GM12878 (cell line): ENCODE results near the gene CCDC187. TPM values are rescaled to one million over a fixed set of nuclear protein-coding genes. Genes with fewer than 3 reads are reported as not detected.

Experiments used
- ATAC-seq: fragments of 200-7000 bp; cut with Tn5 transposase; 3 replicates; pipeline ENCODE4 v1.9.1; 2020; ENCODE audit warnings: mild to moderate bottlenecking, moderate library complexity
- BruUV-seq: library from RNA; stranded (reverse); fragments of 400-500 nt; replicated peaks from 2 replicates; lab custom pipeline; 2021; lab: Mats Ljungman, UMichigan
- CTCF ChIA-PET: fragments of 300-600 bp; sonication (Branson Sonifier 250); formaldehyde crosslinking; extraction: SDS; loops from one replicate; lab custom pipeline; 2021; ENCODE audit warnings: inconsistent platforms; lab: Yijun Ruan, JAX
- POLR2A ChIA-PET: fragments of 350-600 bp; formaldehyde crosslinking; extraction: SDS; loops from one replicate; lab custom pipeline; 2021; ENCODE audit warnings: inconsistent platforms; lab: Charles Lee
- RAD21 ChIA-PET: fragments of 300-600 bp; sonication (Branson Sonifier 250); formaldehyde crosslinking; loops from one replicate; lab custom pipeline; 2023; ENCODE audit warnings: antibody characterized with exemption; ENCODE audit not compliant: unreplicated experiment; lab: Charles Lee
- SMC1A ChIA-PET: fragments of 300-600 bp; sonication (Branson Sonifier 250); formaldehyde crosslinking; loops from one replicate; lab custom pipeline; 2023; ENCODE audit not compliant: unreplicated experiment, uncharacterized antibody; lab: Charles Lee
- DNase-seq: peaks from one replicate; pipeline ENCODE4 v3.0.0-alpha.2; 2011; ENCODE audit warnings: low read depth, low spot score
- FAIRE-seq: peaks from 3 replicates; lab custom pipeline; 2011; peaks lifted over from hg19 to GRCh38; lab: Jason Lieb, UNC
- H2AFZ ChIP-seq: 2 replicates; pipeline ENCODE4 v1.6.0; 2011; ENCODE audit warnings: low read depth, low read length, control low read depth; ENCODE audit not compliant: control insufficient read depth
- H3K27ac ChIP-seq: 2 replicates; pipeline ENCODE4 v1.5.1; 2011; ENCODE audit warnings: control low read depth; ENCODE audit not compliant: control insufficient read depth, insufficient read depth
- H3K27me3 ChIP-seq, 2 experiments: replicated peaks in 1 of 2; 2 replicates each; pipeline versions ENCODE4 v1.6.0 to v1.6.1; 2011; ENCODE audit warnings: low read length in 1 of 2; ENCODE audit not compliant: control insufficient read depth in 2 of 2, insufficient read depth in 2 of 2
- H3K36me3 ChIP-seq, 2 experiments: 2 replicates each; pipeline ENCODE4 v1.5.1; 2011; ENCODE audit warnings: low read length in 1 of 2; ENCODE audit not compliant: control insufficient read depth in 2 of 2, insufficient read depth in 2 of 2
- H3K4me1 ChIP-seq: 2 replicates; pipeline ENCODE4 v1.6.1; 2011; ENCODE audit warnings: mild to moderate bottlenecking, low read length, moderate library complexity, mixed read lengths; ENCODE audit not compliant: control insufficient read depth, insufficient read depth
- H3K4me2 ChIP-seq: 2 replicates; pipeline ENCODE4 v1.6.0; 2011; ENCODE audit warnings: control low read depth; ENCODE audit not compliant: control insufficient read depth, insufficient read depth
- H3K4me3 ChIP-seq: fragments of 200-600 bp; sonication (generic); 2 replicates; pipeline ENCODE4 v1.5.1; 2016
- H3K79me2 ChIP-seq: 2 replicates; pipeline ENCODE4 v1.6.0; 2011; ENCODE audit warnings: low read length; ENCODE audit not compliant: control insufficient read depth, insufficient read depth
- H3K9ac ChIP-seq: 2 replicates; pipeline ENCODE4 v1.8.0; 2011; ENCODE audit warnings: low read length, control low read depth, mixed read lengths; ENCODE audit not compliant: control insufficient read depth, insufficient read depth
- H3K9me3 ChIP-seq: replicated peaks from 3 replicates; pipeline ENCODE4 v1.5.1; 2011; ENCODE audit warnings: mild to moderate bottlenecking, low read length; ENCODE audit not compliant: control insufficient read depth, insufficient read depth
- H4K20me1 ChIP-seq: 2 replicates; pipeline ENCODE4 v1.6.0; 2011; ENCODE audit not compliant: control insufficient read depth, insufficient read depth
- BHLHE40 ChIP-seq, 2 experiments: fragments of 450-650 bp in 1 of 2; IDR thresholded peaks; 2 replicates each; pipeline ENCODE4 v1.6.1; 2011 to 2017; ENCODE audit warnings: low read depth in 2 of 2, borderline replicate concordance in 1 of 2, improper control_type of control experiment in 1 of 2, low read length in 1 of 2, mild to moderate bottlenecking in 1 of 2
- CREB1 ChIP-seq: IDR thresholded peaks from 2 replicates; pipeline ENCODE4 v1.6.1; 2012; ENCODE audit warnings: low read depth, mild to moderate bottlenecking, inconsistent platforms
- CREM ChIP-seq: IDR thresholded peaks from 2 replicates; pipeline ENCODE4 v1.6.1; 2014; ENCODE audit warnings: antibody characterized with exemption, low read depth
- MEF2A ChIP-seq: IDR thresholded peaks from 2 replicates; pipeline ENCODE4 v1.6.1; 2011; ENCODE audit warnings: low read depth, mild to moderate bottlenecking, low read length, moderate library complexity; ENCODE audit not compliant: insufficient read depth
- RELA ChIP-seq: fragments of 450-650 bp; IDR thresholded peaks from 2 replicates; pipeline ENCODE4 v1.8.0; 2014; ENCODE audit warnings: borderline replicate concordance; ENCODE audit not compliant: partially characterized antibody
- SIN3A ChIP-seq: IDR thresholded peaks from 2 replicates; pipeline ENCODE4 v1.6.1; 2012; ENCODE audit warnings: low read depth, low read length, improper control_type of control experiment
- STAT1 ChIP-seq: fragments of 450-650 bp; conservative IDR thresholded peaks from 2 replicates; pipeline ENCODE4 v1.6.1; 2014; ENCODE audit warnings: antibody characterized with exemption, mild to moderate bottlenecking
- WGBS: methylation state at CpG from one replicate; pipeline ENCODE4 v1.1.6; 2016; ENCODE audit warnings: low lambda C conversion rate; ENCODE audit not compliant: insufficient replicate concordance, insufficient coverage; ENCODE audit errors: missing lambda C conversion rate; 5-methylcytosine and 5-hydroxymethylcytosine counted together
- in situ Hi-C: fragments of 300-500 bp; cut with MboI; formaldehyde crosslinking; loops from 9 replicates; pipeline ENCODE4 v1.14.3; 2018; ENCODE audit warnings: mixed read lengths
- intact Hi-C: fragments of 100-400 bp; cut with micrococcal nuclease; formaldehyde crosslinking; loops from one replicate; pipeline ENCODE4 v1.14.2; 2022; ENCODE audit not compliant: unreplicated experiment
- polyA plus RNA-seq, 11 experiments: library from polyadenylated mRNA; depleted of rRNA in 4 of 11; unstranded in 6 of 11; stranded (reverse) in 5 of 11; fragments of >200 nt; fragmentation: Nextera tagmentation in 4 of 11; fragmentation: Illumina TruSeq in 1 of 11; extraction: Ambion mirVana in 4 of 11; extraction: Trizol in 1 of 11; gene quantifications; 1 replicate in 1 of 11; 2 replicates in 10 of 11; pipeline versions ENCODE4 v1.2.1 to v1.2.3, GENCODE V29; 2011 to 2016; ENCODE audit warnings: inconsistent platforms in 2 of 11, missing spikeins in 2 of 11, low read depth in 1 of 11
- total RNA-seq, 4 experiments: library from RNA; depleted of rRNA in 3 of 4; stranded (reverse); fragments of >200 nt in 3 of 4; fragmentation: Illumina TruSeq in 1 of 4; extraction: Trizol in 1 of 4; gene quantifications; 2 replicates each; pipeline versions ENCODE4 v1.2.1 to v1.2.3, GENCODE V29; 2013 to 2021

Gene CCDC187
- total and polyA plus RNA-seq, 10 of the 15 experiments (the other 5 are each of a cell fraction or from before 2014, with no cell fraction given): 0.04 to 0.23 (median 0.04) TPM; not detected in 7

DNA sequence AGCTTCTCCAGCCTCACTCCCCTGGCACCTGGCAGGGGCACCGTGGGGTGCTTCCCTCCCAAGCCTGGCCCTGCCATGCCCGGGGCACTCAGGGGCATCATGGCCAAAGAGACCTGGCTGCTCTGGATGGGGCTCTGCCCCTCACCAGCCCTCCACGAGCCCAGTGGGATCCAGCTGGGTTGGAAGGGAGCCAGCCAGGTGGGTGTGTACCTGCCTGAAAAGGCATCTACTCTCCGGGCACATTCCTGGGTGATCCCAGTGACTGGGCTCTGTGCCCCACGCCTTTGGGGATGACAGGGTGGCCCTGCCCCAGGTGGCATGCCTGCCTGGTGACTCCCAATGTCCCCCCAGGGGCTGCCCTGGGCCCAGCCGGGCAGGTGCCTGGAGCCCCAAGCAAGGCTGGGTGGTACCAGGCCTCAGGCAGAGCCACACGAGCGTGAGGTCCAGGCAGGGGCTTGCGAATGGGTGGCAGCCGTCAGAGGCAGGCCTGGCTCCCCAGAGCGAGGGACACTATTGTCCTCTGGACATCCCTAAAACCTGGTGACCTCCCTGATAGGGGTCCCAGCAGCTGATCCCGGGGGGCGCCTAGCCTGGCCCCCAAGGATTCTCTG lies 24.2 kb upstream of the CCDC187 start:
- TF ChIP-seq CREM (no peak), MEF2A (no peak), STAT1 (no peak), CREB1 (no peak), RELA (no peak)
- CTCF ChIA-PET: no interaction called here

DNA sequence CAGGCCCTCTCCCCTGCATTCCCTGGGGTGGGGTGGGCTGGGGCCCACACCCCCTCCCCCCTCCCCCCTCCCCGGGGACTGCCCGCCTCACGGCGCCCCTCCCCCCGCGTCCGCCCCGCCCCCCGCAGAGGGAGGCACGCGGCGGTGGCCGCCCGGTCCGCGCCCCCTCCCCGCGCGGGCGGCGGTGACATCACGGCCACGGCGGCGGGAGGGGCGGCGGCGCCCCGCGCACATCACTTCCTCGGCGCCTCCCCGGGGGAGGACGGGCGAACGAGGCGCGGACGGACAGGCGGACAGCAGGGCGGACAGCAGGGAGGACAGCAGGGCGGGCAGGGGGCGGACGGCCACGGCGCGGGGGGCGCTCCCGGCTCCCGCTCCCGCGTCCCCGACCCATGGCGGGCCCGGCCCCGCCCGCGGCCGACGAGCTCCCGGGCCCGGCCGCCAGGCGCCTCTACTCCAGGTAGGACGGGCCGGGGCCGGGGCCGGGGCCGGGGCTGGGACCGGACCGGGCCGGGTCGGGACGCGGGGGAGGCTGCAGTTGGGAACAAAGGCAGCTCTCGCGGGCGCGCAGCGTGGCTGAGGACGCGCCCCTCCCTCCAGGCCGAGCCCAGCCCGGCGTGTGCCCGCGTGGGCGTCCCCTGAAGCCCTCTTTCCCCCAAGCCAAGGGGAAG lies 23.5 kb upstream of the CCDC187 start, which contains the start of gene GPSM1:
GPSM1 (plus strand) TSS at position 236 of the 671 bp plus-strand sequence; CDS start at position 393, 157 bp downstream.
- no peak within 1 kb of the TSS for H3K4me2 ChIP-seq
- H3K27ac ChIP-seq: no peak within 1 kb of the TSS
- intact Hi-C loops: no loop called here
- H3K4me3 ChIP-seq: no peak within 1 kb of the TSS
- H4K20me1 ChIP-seq: no peaks in the 10 kb centered on the region
- H3K9me3 ChIP-seq: no peaks in the 10 kb centered on the region
- no peak within 1 kb of the TSS for H3K9ac ChIP-seq
- BruUV-seq: no TSS peak
- no peak within 1 kb of the TSS for H2AFZ ChIP-seq
- no peak for DNase-seq
- ATAC-seq: no peak
- WGBS: 0% methylated on average over 4 of the region's 88 CpGs
- TF ChIP-seq SIN3A (no peak), BHLHE40 (IDR thresholded peaks at IDR 0.05; ENCODE audit: borderline replicate concordance in 1 of 2, low read depth in 2 of 2, low read length in 1 of 2) (peak in 1 of 2 experiments; percentile 8; a peak in 1 of 4 replicates)
- TF ChIP-seq, all 136 proteins: peak for 1
- H3K27me3 ChIP-seq: peaks cover 8 to 9% of the 10 kb centered on the region in 2 experiments; a peak in 3 of 4 replicates
- no peaks in the 10 kb centered on the region for H3K36me3 ChIP-seq
- no peaks in the 10 kb centered on the region for H3K4me1 ChIP-seq
- ChIA-PET RAD21 (no interaction called here), POLR2A (no interaction called here), CTCF (no interaction called here), SMC1A (no interaction called here)
- no peaks in the 10 kb centered on the region for H3K79me2 ChIP-seq
- in situ Hi-C loops: no loop called here
- no peak for FAIRE-seq

More for the DNA sequence above, 24.2 kb upstream of the CCDC187 start:
- DNase-seq (no peak), FAIRE-seq (no peak), ATAC-seq (no peak)
- Histone ChIP-seq H3K79me2 (no peaks in the 10 kb centered on the region), H2AFZ (no peak overlapping the region), H3K9ac (no peak overlapping the region), H3K9me3 (no peaks in the 10 kb centered on the region), H3K27ac (no peak overlapping the region), H4K20me1 (no peaks in the 10 kb centered on the region), H3K36me3 (no peaks in the 10 kb centered on the region), H3K4me1 (no peaks in the 10 kb centered on the region), H3K4me3 (no peak overlapping the region), H3K4me2 (no peak overlapping the region), H3K27me3 (peaks cover 7 to 8% of the 10 kb centered on the region in 2 experiments; a peak in 3 of 4 replicates)
- RAD21 ChIA-PET: no interaction called here
- SMC1A ChIA-PET: no interaction called here
- intact Hi-C loops (no loop called here), in situ Hi-C loops (no loop called here)
- POLR2A ChIA-PET: no interaction called here
- BruUV-seq: no TSS peak
- WGBS: 24% methylated on average over 13 of the region's 13 CpGs
